Measurements from ENCODE around the gene FAM13A.

GRCh38 chr4:88698519-88698918 lies 358.5 kb downstream of the FAM13A start:
- TF ChIP-seq CTCF (IDR thresholded peaks at IDR 0.05) (no peak), POLR2A (IDR thresholded peaks at IDR 0.05) (no peak)
